ENCODE data around the gene SNRK. TPM values are rescaled to one million over a fixed set of nuclear protein-coding genes. Genes with fewer than 3 reads are reported as not detected.

Gene SNRK
- polyA plus RNA-seq, 5 donors, result 50.4 to 71.5 (median 63.6) TPM

- no peak for DNase-seq
These were observed 17.8 kb downstream of the SNRK start for GRCh38 chr3:43304126-43304525.

- DNase-seq, result no peak
These were observed 20.9 kb downstream of the SNRK start for GRCh38 chr3:43307226-43307625.

GRCh38 chr3:43307649-43308048, 21.3 kb downstream of the SNRK start:
- no peak for DNase-seq

GRCh38 chr3:43309372-43310305, 23.3 kb downstream of the SNRK start:
- DNase-seq, result no peak

- peak in 1 of 2 donors; percentile 10 for DNase-seq
These were observed 30.6 kb downstream of the SNRK start for GRCh38 chr3:43316783-43317460.

GRCh38 chr3:43317461-43318316, 31.3 kb downstream of the SNRK start:
- DNase-seq, result peak in 1 of 2 donors; percentile 5

- DNase-seq, result no peak
These were observed 33.0 kb downstream of the SNRK start for GRCh38 chr3:43319376-43319775.

- DNase-seq, result no peak
These were observed 33.5 kb downstream of the SNRK start for GRCh38 chr3:43319794-43320193.

- DNase-seq, result no peak
These were observed 33.9 kb downstream of the SNRK start for GRCh38 chr3:43320288-43320687.

GRCh38 chr3:43323541-43323940, 37.2 kb downstream of the SNRK start:
- no peak for DNase-seq

- DNase-seq, result peak; percentile 14 to 15
These were observed 40.7 kb downstream of the SNRK start for GRCh38 chr3:43326891-43327581.

GRCh38 chr3:43327582-43327979, 41.2 kb downstream of the SNRK start:
- DNase-seq, result no peak

- no peak for DNase-seq
These were observed 42.3 kb downstream of the SNRK start for GRCh38 chr3:43328653-43329052.

- no peak for DNase-seq
These were observed 44.6 kb downstream of the SNRK start for GRCh38 chr3:43330981-43331380.

GRCh38 chr3:43331381-43331780, 45.0 kb downstream of the SNRK start:
- DNase-seq, result no peak

GRCh38 chr3:43334976-43335375, 48.6 kb downstream of the SNRK start:
- no peak for DNase-seq

GRCh38 chr3:43335799-43336198, 49.5 kb downstream of the SNRK start:
- no peak for DNase-seq

- DNase-seq, result no peak
These were observed 52.0 kb downstream of the SNRK start for GRCh38 chr3:43338295-43338694.

- DNase-seq, result no peak
These were observed 54.1 kb downstream of the SNRK start for GRCh38 chr3:43340403-43340802.

GRCh38 chr3:43341788-43342187, 55.4 kb downstream of the SNRK start:
- no peak for DNase-seq

GRCh38 chr3:43343185-43343584, 56.8 kb downstream of the SNRK start:
- DNase-seq, result no peak

Data from right lung (tissue), 5 donors.